OCI-LY3 (cell line): Measurements from ENCODE around the gene MLH3.

Source experiments
- H2AFZ ChIP-seq: fragments of 200-600, 300-600 bp; shearing (Covaris generic); 2 replicates; pipeline ENCODE4 v1.6.0; 2014; ENCODE audit warnings: antibody characterized with exemption, low read depth, low read length
- H3K27ac ChIP-seq: fragments of 200-600, 300-600 bp; sonication (generic); 2 replicates; pipeline ENCODE4 v1.5.1; 2014; ENCODE audit warnings: mild to moderate bottlenecking, low read length, moderate library complexity, mixed read lengths
- H3K27me3 ChIP-seq: fragments of 200-600, 300-600 bp; sonication (generic); 2 replicates; pipeline ENCODE4 v1.6.1; 2014; ENCODE audit warnings: low read depth, low read length, mixed read lengths
- H3K36me3 ChIP-seq: fragments of 200-600, 300-600 bp; sonication (generic); replicated peaks from 2 replicates; pipeline ENCODE3; 2014; ENCODE audit warnings: low read depth, low read length, mixed read lengths
- H3K4me1 ChIP-seq: fragments of 300-600, 200-600 bp; sonication (generic); 2 replicates; pipeline ENCODE4 v1.6.1; 2014; ENCODE audit warnings: low read length, mixed read lengths
- H3K4me2 ChIP-seq: fragments of 200-600, 300-600 bp; sonication (generic); 2 replicates; pipeline ENCODE4 v1.6.1; 2014; ENCODE audit warnings: low read length, mixed read lengths
- H3K4me3 ChIP-seq: fragments of 300-600, 200-600 bp; sonication (generic); 2 replicates; pipeline ENCODE4 v1.5.1; 2014; ENCODE audit warnings: antibody characterized with exemption, mild to moderate bottlenecking, low read length, moderate library complexity
- H3K79me2 ChIP-seq: fragments of 300-600, 200-600 bp; shearing (Covaris generic); 2 replicates; pipeline ENCODE4 v1.6.1; 2014; ENCODE audit warnings: mild to moderate bottlenecking, low read length, mixed read lengths
- H3K9ac ChIP-seq: fragments of 300-600, 200-600 bp; shearing (Covaris generic); 2 replicates; pipeline ENCODE4 v1.6.0; 2014; ENCODE audit warnings: mild to moderate bottlenecking, low read length, moderate library complexity
- H3K9me3 ChIP-seq: fragments of 200-600, 300-600 bp; shearing (Covaris generic); 2 replicates; pipeline ENCODE4 v1.6.1; 2014; ENCODE audit warnings: low read length, mixed read lengths; ENCODE audit not compliant: insufficient read depth
- H4K20me1 ChIP-seq: fragments of 200-600, 300-600 bp; sonication (generic); 2 replicates; pipeline ENCODE4 v1.6.1; 2016; ENCODE audit warnings: low read length, mixed read lengths; ENCODE audit not compliant: insufficient read depth
- EZH2phosphoT487 ChIP-seq: fragments of 200-600 bp; shearing (Covaris generic); IDR thresholded peaks from 2 replicates; pipeline ENCODE4 v1.6.1; 2018; ENCODE audit warnings: antibody characterized with exemption, mixed run types, low read depth
- TF ChIP-seq, protein P1 (sequence below): fragments of 200-600, 300-600 bp; sonication (generic); IDR thresholded peaks from 2 replicates; pipeline ENCODE4 v1.5.1; 2014; ENCODE audit warnings: antibody characterized with exemption, low read length, low read depth

MLH3 gene

DNA sequence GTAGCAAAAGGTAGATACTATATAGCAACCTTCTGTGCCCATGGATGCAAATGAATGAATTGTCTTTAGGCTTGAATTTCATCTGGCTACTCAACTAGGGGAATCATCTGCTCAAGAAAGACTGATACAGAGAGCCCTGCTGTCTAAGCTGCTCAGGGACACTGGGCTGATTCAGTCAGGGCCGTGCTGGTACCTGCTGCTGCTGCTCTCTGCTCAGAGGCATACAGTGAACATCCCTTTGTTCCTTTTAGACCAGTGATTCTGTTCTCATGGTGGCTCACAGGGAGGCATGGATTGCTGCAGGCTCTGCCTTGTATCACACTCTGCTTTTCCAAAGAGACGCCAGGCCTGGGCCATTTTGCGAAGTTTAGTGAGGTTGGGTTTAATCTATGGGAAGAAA, 34.5 kb downstream of the MLH3 start:
- H4K20me1 ChIP-seq = no peaks in the 10 kb centered on the region
- TF ChIP-seq, protein P1, sequence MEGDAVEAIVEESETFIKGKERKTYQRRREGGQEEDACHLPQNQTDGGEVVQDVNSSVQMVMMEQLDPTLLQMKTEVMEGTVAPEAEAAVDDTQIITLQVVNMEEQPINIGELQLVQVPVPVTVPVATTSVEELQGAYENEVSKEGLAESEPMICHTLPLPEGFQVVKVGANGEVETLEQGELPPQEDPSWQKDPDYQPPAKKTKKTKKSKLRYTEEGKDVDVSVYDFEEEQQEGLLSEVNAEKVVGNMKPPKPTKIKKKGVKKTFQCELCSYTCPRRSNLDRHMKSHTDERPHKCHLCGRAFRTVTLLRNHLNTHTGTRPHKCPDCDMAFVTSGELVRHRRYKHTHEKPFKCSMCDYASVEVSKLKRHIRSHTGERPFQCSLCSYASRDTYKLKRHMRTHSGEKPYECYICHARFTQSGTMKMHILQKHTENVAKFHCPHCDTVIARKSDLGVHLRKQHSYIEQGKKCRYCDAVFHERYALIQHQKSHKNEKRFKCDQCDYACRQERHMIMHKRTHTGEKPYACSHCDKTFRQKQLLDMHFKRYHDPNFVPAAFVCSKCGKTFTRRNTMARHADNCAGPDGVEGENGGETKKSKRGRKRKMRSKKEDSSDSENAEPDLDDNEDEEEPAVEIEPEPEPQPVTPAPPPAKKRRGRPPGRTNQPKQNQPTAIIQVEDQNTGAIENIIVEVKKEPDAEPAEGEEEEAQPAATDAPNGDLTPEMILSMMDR = no peak
- no peak for TF ChIP-seq EZH2phosphoT487
- H3K4me2 ChIP-seq = no peak overlapping the region
- no peak overlapping the region for H3K9ac ChIP-seq
- H3K9me3 ChIP-seq = no peaks in the 10 kb centered on the region
- no peaks in the 10 kb centered on the region for H3K27me3 ChIP-seq
- no peak overlapping the region for H3K4me3 ChIP-seq
- no peak overlapping the region for H2AFZ ChIP-seq
- H3K27ac ChIP-seq = no peak overlapping the region
- no peaks in the 10 kb centered on the region for H3K79me2 ChIP-seq
- peaks cover 50% of the 10 kb centered on the region for H3K36me3 ChIP-seq
- no peaks in the 10 kb centered on the region for H3K4me1 ChIP-seq

DNA sequence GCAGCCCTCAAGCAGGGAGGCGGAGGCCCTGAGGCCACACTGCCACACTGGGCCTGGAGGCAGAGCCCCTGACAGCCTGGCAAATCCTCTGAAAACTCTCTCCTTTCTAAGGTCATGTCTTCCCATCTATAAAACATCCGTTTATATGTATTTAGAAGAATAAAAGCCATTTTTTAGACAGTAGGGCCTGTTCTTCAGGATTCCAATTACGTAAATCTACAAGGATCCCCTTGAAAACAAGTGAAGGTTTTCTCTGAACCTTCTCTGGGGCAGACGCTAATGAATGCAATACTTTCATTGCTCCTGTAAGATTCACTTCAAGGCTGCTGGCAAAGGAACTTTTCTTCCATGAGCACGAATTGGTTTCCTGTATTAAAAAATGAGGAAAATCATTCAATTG, 35.8 kb downstream of the MLH3 start:
- no peaks in the 10 kb centered on the region for H3K27me3 ChIP-seq
- H3K9ac ChIP-seq = no peak overlapping the region
- H3K9me3 ChIP-seq = no peaks in the 10 kb centered on the region
- no peak overlapping the region for H2AFZ ChIP-seq
- TF ChIP-seq EZH2phosphoT487 = no peak
- TF ChIP-seq, protein P1 = no peak
- H3K79me2 ChIP-seq = no peaks in the 10 kb centered on the region
- no peak overlapping the region for H3K4me3 ChIP-seq
- no peak overlapping the region for H3K4me2 ChIP-seq
- peaks cover 57% of the 10 kb centered on the region for H3K36me3 ChIP-seq
- no peak overlapping the region for H3K27ac ChIP-seq
- no peaks in the 10 kb centered on the region for H4K20me1 ChIP-seq
- no peaks in the 10 kb centered on the region for H3K4me1 ChIP-seq

- H2AFZ ChIP-seq = no peak overlapping the region
- H3K4me1 ChIP-seq = no peaks in the 10 kb centered on the region
- H3K36me3 ChIP-seq = peaks cover 61% of the 10 kb centered on the region
Measured at GRCh38 chr14:75013290-75013689, 38.0 kb downstream of the MLH3 start.

GRCh38 chr14:75011356-75011994, 39.8 kb downstream of the MLH3 start:
- Histone ChIP-seq H4K20me1 (no peaks in the 10 kb centered on the region), H3K4me1 (no peaks in the 10 kb centered on the region), H3K4me2 (no peak overlapping the region), H3K9ac (no peak overlapping the region), H3K4me3 (no peak overlapping the region), H3K27me3 (no peaks in the 10 kb centered on the region), H3K27ac (no peak overlapping the region), H2AFZ (no peak overlapping the region), H3K9me3 (no peaks in the 10 kb centered on the region), H3K36me3 (peaks cover 70% of the 10 kb centered on the region), H3K79me2 (no peaks in the 10 kb centered on the region)
- no peak for TF ChIP-seq EZH2phosphoT487
- TF ChIP-seq, protein P1 = no peak

More at GRCh38 chr14:75013290-75013689, 38.0 kb downstream of the MLH3 start:
- H3K27me3 ChIP-seq = no peaks in the 10 kb centered on the region
- H3K9me3 ChIP-seq = no peaks in the 10 kb centered on the region
- H4K20me1 ChIP-seq = no peaks in the 10 kb centered on the region
- H3K4me3 ChIP-seq = no peak overlapping the region
- no peaks in the 10 kb centered on the region for H3K79me2 ChIP-seq
- no peak overlapping the region for H3K9ac ChIP-seq
- no peak for TF ChIP-seq EZH2phosphoT487
- TF ChIP-seq, protein P1 = no peak
- H3K4me2 ChIP-seq = no peak overlapping the region
- H3K27ac ChIP-seq = no peak overlapping the region
